A673 (cell line): ENCODE results near the gene B3GALNT2. TPM values are rescaled to one million over a fixed set of nuclear protein-coding genes. Genes with fewer than 3 reads are reported as not detected.

Experiments
- BruUV-seq: library from RNA; stranded (reverse); fragments of 400-500 nt; replicated peaks from 2 replicates; lab custom pipeline; 2021; lab: Mats Ljungman, UMichigan
- CTCF ChIA-PET: fragments of 300-600 bp; sonication (Branson Sonifier 250); formaldehyde crosslinking; loops from one replicate; lab custom pipeline; 2022; ENCODE audit warnings: antibody characterized with exemption; lab: Charles Lee
- POLR2A ChIA-PET: fragments of 300-600 bp; sonication (Branson Sonifier 250); formaldehyde crosslinking; loops from one replicate; lab custom pipeline; 2022; ENCODE audit warnings: antibody characterized with exemption; ENCODE audit not compliant: low non-redundant PET; lab: Charles Lee
- DNase-seq: peaks from one replicate; pipeline ENCODE4 v3.0.0-alpha.2; 2015; ENCODE audit warnings: low spot score
- H3K27ac ChIP-seq: fragments of 200-600 bp; sonication (generic); 2 replicates; pipeline ENCODE4 v1.5.1; 2016; ENCODE audit warnings: mixed run types, low read depth, mild to moderate bottlenecking, mixed read lengths, antibody characterized with exemption, low read length; ENCODE audit not compliant: poor library complexity, severe bottlenecking
- H3K27me3 ChIP-seq: fragments of 200-600 bp; sonication (generic); replicated peaks from 2 replicates; pipeline ENCODE4 v1.6.1; 2017; ENCODE audit warnings: mixed run types, low read depth, mild to moderate bottlenecking, mixed read lengths, antibody characterized with exemption, low read length; ENCODE audit not compliant: insufficient read depth, poor library complexity
- H3K36me3 ChIP-seq: fragments of 200-600 bp; sonication (generic); 2 replicates; pipeline ENCODE4 v1.6.1; 2016; ENCODE audit warnings: mixed run types, mild to moderate bottlenecking, mixed read lengths, antibody characterized with exemption, low read length; ENCODE audit not compliant: insufficient read depth, poor library complexity, severe bottlenecking
- H3K4me1 ChIP-seq: fragments of 200-600 bp; sonication (generic); 2 replicates; pipeline ENCODE4 v1.6.1; 2017; ENCODE audit warnings: mixed run types, mild to moderate bottlenecking, mixed read lengths, antibody characterized with exemption, low read length; ENCODE audit not compliant: insufficient read depth, poor library complexity, severe bottlenecking
- H3K4me3 ChIP-seq: fragments of 200-600 bp; sonication (generic); 2 replicates; pipeline ENCODE4 v1.5.1; 2016; ENCODE audit warnings: low read depth, mixed run types, mild to moderate bottlenecking, mixed read lengths, low read length; ENCODE audit not compliant: poor library complexity, severe bottlenecking
- H3K9me3 ChIP-seq: fragments of 200-600 bp; sonication (generic); 2 replicates; pipeline ENCODE4 v1.6.1; 2016; ENCODE audit warnings: mixed run types, low read depth, mild to moderate bottlenecking, mixed read lengths, antibody characterized with exemption, low read length; ENCODE audit not compliant: poor library complexity, severe bottlenecking
- EZH2 ChIP-seq: fragments of 200-600 bp; sonication (generic); IDR thresholded peaks from 2 replicates; pipeline ENCODE4 v1.6.1; 2017; ENCODE audit warnings: borderline replicate concordance, low read depth, mild to moderate bottlenecking, mixed read lengths, antibody characterized with exemption, low read length; ENCODE audit not compliant: poor library complexity, severe bottlenecking
- intact Hi-C: fragments of 100-400 bp; cut with micrococcal nuclease; formaldehyde crosslinking; loops from one replicate; pipeline ENCODE4 v1.10.0; 2022; ENCODE audit not compliant: unreplicated experiment
- total RNA-seq: library from RNA; stranded (reverse); gene quantifications from 2 replicates; pipeline ENCODE4 v1.2.3, GENCODE V29; 2021
- TF ChIP-seq, protein P1 (sequence below): fragments of 300-800, 200-600 bp; sonication (generic); conservative IDR thresholded peaks from 2 replicates; pipeline ENCODE4 v1.5.1; 2017; ENCODE audit warnings: low read depth, mild to moderate bottlenecking, antibody characterized with exemption, low read length, moderate library complexity, mixed read lengths

Gene B3GALNT2
- total RNA-seq, 1 experiment from 2014 or later = 18.6 TPM

DNA sequence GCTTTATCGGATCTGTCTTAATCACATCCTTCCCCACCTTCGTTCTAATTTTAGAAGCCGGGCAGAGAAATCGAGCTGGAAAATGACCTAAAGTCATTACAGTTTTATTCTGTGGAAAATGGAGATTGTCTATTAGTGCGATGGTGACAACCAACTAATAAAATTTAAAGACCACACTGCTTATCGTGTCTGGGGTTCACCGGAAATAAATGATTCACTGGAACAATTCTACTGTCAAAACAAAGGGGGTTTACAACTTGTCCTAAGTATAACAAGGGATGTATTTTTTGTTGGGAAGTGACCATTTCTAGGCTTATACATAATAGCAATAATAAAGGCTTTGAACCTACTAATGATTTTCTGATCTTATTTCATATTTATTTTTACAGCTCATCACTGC lies 55.6 kb downstream of the B3GALNT2 start:
- POLR2A ChIA-PET = no interaction called here
- intact Hi-C loops = no loop called here
- peaks cover 22% of the 10 kb centered on the region for H3K36me3 ChIP-seq
- no peak overlapping the region for H3K4me3 ChIP-seq
- no TSS peak for BruUV-seq
- no peak for DNase-seq
- H3K27ac ChIP-seq = no peak overlapping the region
- H3K9me3 ChIP-seq = no peaks in the 10 kb centered on the region
- CTCF ChIA-PET = no interaction called here
- no peak for TF ChIP-seq EZH2
- TF ChIP-seq, protein P1, sequence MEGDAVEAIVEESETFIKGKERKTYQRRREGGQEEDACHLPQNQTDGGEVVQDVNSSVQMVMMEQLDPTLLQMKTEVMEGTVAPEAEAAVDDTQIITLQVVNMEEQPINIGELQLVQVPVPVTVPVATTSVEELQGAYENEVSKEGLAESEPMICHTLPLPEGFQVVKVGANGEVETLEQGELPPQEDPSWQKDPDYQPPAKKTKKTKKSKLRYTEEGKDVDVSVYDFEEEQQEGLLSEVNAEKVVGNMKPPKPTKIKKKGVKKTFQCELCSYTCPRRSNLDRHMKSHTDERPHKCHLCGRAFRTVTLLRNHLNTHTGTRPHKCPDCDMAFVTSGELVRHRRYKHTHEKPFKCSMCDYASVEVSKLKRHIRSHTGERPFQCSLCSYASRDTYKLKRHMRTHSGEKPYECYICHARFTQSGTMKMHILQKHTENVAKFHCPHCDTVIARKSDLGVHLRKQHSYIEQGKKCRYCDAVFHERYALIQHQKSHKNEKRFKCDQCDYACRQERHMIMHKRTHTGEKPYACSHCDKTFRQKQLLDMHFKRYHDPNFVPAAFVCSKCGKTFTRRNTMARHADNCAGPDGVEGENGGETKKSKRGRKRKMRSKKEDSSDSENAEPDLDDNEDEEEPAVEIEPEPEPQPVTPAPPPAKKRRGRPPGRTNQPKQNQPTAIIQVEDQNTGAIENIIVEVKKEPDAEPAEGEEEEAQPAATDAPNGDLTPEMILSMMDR = no peak
- H3K4me1 ChIP-seq = no peaks in the 10 kb centered on the region
- H3K27me3 ChIP-seq = no peaks in the 10 kb centered on the region

DNA sequence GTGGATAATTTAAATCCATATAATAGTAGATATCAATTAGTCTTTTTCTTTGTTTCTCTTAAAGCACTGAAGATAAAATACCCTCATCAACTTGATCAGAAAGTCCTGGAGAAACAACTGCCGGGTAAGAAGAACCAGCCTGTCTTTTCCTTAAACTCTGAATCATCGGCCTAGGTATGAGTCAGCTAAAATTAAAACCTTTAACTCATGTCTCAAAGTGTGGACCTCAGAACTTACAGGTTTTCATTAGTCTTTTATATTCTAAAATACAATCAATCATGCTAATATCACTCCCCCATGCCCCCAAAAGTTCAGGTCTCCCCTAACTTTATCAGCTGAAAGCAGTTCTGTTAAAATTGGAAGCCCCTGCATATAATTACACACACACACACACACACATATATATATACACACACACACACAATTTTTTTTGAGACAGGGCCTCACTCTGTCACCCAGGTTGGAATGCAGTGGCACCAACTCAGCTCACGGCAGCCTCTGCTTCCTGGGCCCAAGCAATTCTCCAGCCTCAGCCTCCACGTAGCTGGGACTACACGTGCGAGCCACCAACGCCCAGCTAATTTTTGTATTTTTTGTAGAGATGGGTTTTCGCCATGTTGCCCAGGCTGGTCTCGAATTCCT lies 61.3 kb downstream of the B3GALNT2 start:
- Histone ChIP-seq H3K36me3 (peaks cover 19% of the 10 kb centered on the region), H3K27me3 (no peaks in the 10 kb centered on the region), H3K4me3 (no peak overlapping the region), H3K4me1 (no peaks in the 10 kb centered on the region), H3K9me3 (no peaks in the 10 kb centered on the region), H3K27ac (no peak overlapping the region)
- no peak for DNase-seq
- no TSS peak for BruUV-seq
- TF ChIP-seq, protein P1 = no peak
- TF ChIP-seq EZH2 = no peak
- ChIA-PET CTCF (no interaction called here), POLR2A (no interaction called here)
- intact Hi-C loops = no loop called here

DNA sequence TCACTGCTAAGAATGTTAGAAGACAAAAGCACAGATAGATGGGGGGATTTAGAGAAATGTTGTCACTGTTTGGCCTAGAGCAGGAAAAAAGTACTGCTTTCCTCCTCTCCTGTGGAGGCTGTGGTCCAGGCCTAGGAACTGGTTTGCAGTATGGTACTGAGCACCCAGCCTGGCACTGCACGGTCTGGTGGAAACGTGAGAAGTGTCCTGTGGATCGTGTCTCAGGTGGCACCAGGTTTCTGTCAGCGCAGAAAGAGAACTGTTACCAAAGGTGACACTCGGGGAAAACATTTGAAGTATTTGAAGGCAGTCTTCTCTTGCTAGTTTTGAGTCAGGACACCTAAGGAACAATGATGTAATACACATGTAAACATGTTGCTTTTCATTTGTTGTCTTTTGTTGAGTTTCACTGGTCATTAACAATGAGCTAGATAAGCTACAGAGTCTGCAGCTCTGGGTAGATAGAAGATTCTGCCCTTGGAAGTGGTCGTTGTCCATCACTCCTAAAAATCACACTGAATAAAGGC lies 63.0 kb downstream of the B3GALNT2 start:
- POLR2A ChIA-PET = no interaction called here
- BruUV-seq = no TSS peak
- intact Hi-C loops = no loop called here
- Histone ChIP-seq H3K9me3 (no peaks in the 10 kb centered on the region), H3K27me3 (no peaks in the 10 kb centered on the region), H3K4me1 (no peaks in the 10 kb centered on the region), H3K27ac (no peak overlapping the region), H3K36me3 (peaks cover 17% of the 10 kb centered on the region), H3K4me3 (no peak overlapping the region)
- TF ChIP-seq, protein P1 = no peak
- no peak for TF ChIP-seq EZH2
- CTCF ChIA-PET = no interaction called here
- DNase-seq = no peak
